Spleen (tissue), 11 donors: ENCODE measurements around the gene OR52N2. TPM values are rescaled to one million over a fixed set of nuclear protein-coding genes. Genes with fewer than 3 reads are reported as not detected.

Source experiments
- DNase-seq: peaks from one replicate; pipeline ENCODE4 v3.0.0-alpha.2; 2020
- H3K27ac ChIP-seq, 8 donors: fragments of 200-600 bp; sonication (generic) in 7 of 8; 1 replicate in 4 of 8; 2 replicates in 4 of 8; pipeline versions ENCODE4 v1.5.0 to v1.8.0; 2016 to 2021; ENCODE audit warnings: inconsistent platforms in 4 of 8, mild to moderate bottlenecking in 4 of 8, moderate library complexity in 1 of 8
- H3K27me3 ChIP-seq, 7 donors: fragments of 200-600 bp; sonication (generic) in 6 of 7; replicated peaks in 1 of 7; 1 replicate in 4 of 7; 2 replicates in 3 of 7; pipeline versions ENCODE4 v1.5.0 to v1.8.0; 2016 to 2021; ENCODE audit warnings: inconsistent platforms in 3 of 7, mild to moderate bottlenecking in 1 of 7
- H3K36me3 ChIP-seq, 6 donors: fragments of 200-600 bp; sonication (generic) in 5 of 6; 1 replicate in 4 of 6; 2 replicates in 2 of 6; pipeline versions ENCODE4 v1.5.0 to v1.8.0; 2016 to 2021; ENCODE audit warnings: inconsistent platforms in 2 of 6
- H3K4me1 ChIP-seq, 6 donors: fragments of 200-600 bp; sonication (generic) in 5 of 6; 1 replicate in 3 of 6; 2 replicates in 3 of 6; pipeline versions ENCODE4 v1.5.0 to v1.8.0; 2016 to 2021; ENCODE audit warnings: inconsistent platforms in 3 of 6
- H3K4me3 ChIP-seq, 8 donors: fragments of 200-600 bp; sonication (generic) in 7 of 8; 1 replicate in 4 of 8; 2 replicates in 4 of 8; pipeline versions ENCODE4 v1.5.0 to v1.8.0; 2016 to 2021; ENCODE audit warnings: inconsistent platforms in 4 of 8, mild to moderate bottlenecking in 4 of 8, moderate library complexity in 2 of 8
- H3K9me3 ChIP-seq, 8 donors: fragments of 200-600 bp; sonication (generic) in 7 of 8; 1 replicate in 4 of 8; 2 replicates in 4 of 8; pipeline versions ENCODE4 v1.5.0 to v1.8.0; 2016 to 2021; ENCODE audit warnings: inconsistent platforms in 4 of 8
- CTCF ChIP-seq, 11 experiments: fragments of 200-600 bp in 7 of 11; fragments of 450-650 bp in 4 of 11; sonication (generic) in 4 of 11; IDR thresholded peaks in 8 of 11; conservative IDR thresholded peaks in 3 of 11; 1 replicate in 7 of 11; 2 replicates in 4 of 11; pipeline versions ENCODE4 v1.4.0 to v1.8.0; 2016 to 2021; ENCODE audit warnings: antibody characterized with exemption in 11 of 11, inconsistent platforms in 4 of 11, mild to moderate bottlenecking in 1 of 11
- POLR2A ChIP-seq, 3 donors: fragments of 450-650 bp; IDR thresholded peaks; one replicate each; pipeline ENCODE4 v1.5.1; 2017; ENCODE audit warnings: antibody characterized with exemption in 3 of 3, mild to moderate bottlenecking in 1 of 3
- POLR2AphosphoS5 ChIP-seq, 3 donors: sonication (generic); formaldehyde crosslinking; IDR thresholded peaks; one replicate each; pipeline ENCODE4 v1.5.1; 2017; ENCODE audit warnings: antibody characterized with exemption in 3 of 3
- WGBS, 5 donors: extraction: QIAGEN DNeasy Blood & Tissue Kit in 3 of 5; methylation state at CpG; one replicate each; pipeline versions ENCODE4 v1.1.5 to v1.1.7; 2013 to 2018; 5-methylcytosine and 5-hydroxymethylcytosine counted together
- intact Hi-C: fragments of 100-400 bp; cut with DNase I; formaldehyde crosslinking; loops from one replicate; pipeline ENCODE4 v1.15.0; 2023; ENCODE audit warnings: low total_unique reads
- polyA plus RNA-seq, 3 donors: library from polyadenylated mRNA; stranded (reverse); fragments of 200-250 nt; gene quantifications; one replicate each; pipeline ENCODE4 v1.2.1, GENCODE V29; 2013
- total RNA-seq, 7 donors: library from RNA; depleted of rRNA in 3 of 7; stranded (reverse); fragments of >200 nt in 3 of 7; fragmentation: NEBNext Ultra II Directional in 4 of 7; extraction: Animal tissue kit (Norgen Biotek cat#: 25700) in 4 of 7; gene quantifications; one replicate each; pipeline versions ENCODE4 v1.1.0 to v1.2.1, GENCODE V29; 2016 to 2021
- donor health status: healthy with polysubstance abuse.
- donor health status: DM: no; HTN: no; CAD: no; lungs with moderate emphysema.
- donor health status: DM: no; HTN: no; CAD: no.
- donor health status: Bipolar disorder and iron deficiency.
- donor health status: healthy.
- donor health status: DM: no; HTN: no; CAD: no.
- donor health status: DM: yes; HTN: yes; CAD: no.

The OR52N2 gene
- total and polyA plus RNA-seq, 10 donors: 0.67 TPM; not detected in 9

DNA sequence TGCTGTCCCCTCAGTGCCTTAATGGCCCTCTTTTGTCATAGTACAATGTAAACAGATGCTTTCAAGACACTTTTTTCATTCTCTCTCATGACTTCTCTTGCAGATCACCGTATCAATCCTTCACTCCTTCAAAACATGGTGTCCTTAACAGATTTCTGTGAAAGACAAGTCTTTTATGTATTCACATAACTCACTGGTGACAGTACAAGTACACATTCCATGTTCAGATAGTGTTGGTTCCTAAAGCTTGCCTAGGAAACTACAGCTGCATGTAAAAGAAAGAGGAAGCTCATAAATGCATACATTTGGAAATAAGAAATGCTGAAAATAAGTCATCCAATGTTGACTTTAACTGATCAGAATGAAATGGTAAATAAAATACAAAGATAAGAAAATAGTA, 38.0 kb downstream of the OR52N2 start:
- Histone ChIP-seq H3K36me3 (no peaks in the 10 kb centered on the region), H3K27ac (no peak overlapping the region), H3K4me3 (no peak overlapping the region), H3K4me1 (no peaks in the 10 kb centered on the region), H3K27me3 (no peaks in the 10 kb centered on the region), H3K9me3 (peaks cover 0 to 1% (median 0%) of the 10 kb centered on the region in 8 donors)
- no peak for DNase-seq
- intact Hi-C loops: no loop called here
- 20 to 39% (median 31%) methylated on average over 1 of the region's 1 CpG for WGBS, 5 donors
- TF ChIP-seq CTCF (IDR thresholded peaks at IDR 0.05 in 8 of 11, conservative IDR thresholded peaks at IDR 0.05 in 3 of 11) (no peak), POLR2A (IDR thresholded peaks at IDR 0.05) (no peak), POLR2AphosphoS5 (IDR thresholded peaks at IDR 0.05) (no peak)

- intact Hi-C loops: no loop called here
- Histone ChIP-seq H3K4me1 (no peaks in the 10 kb centered on the region), H3K9me3 (peaks cover 0 to 5% (median 0%) of the 10 kb centered on the region in 8 donors), H3K36me3 (no peaks in the 10 kb centered on the region), H3K27me3 (no peaks in the 10 kb centered on the region), H3K27ac (no peak overlapping the region), H3K4me3 (no peak overlapping the region)
- TF ChIP-seq CTCF (IDR thresholded peaks at IDR 0.05 in 8 of 11, conservative IDR thresholded peaks at IDR 0.05 in 3 of 11) (no peak), POLR2AphosphoS5 (IDR thresholded peaks at IDR 0.05) (no peak), POLR2A (IDR thresholded peaks at IDR 0.05) (no peak)
- no peak for DNase-seq
Measured at GRCh38 chr11:5847711-5848110, 39.0 kb downstream of the OR52N2 start.

- TF ChIP-seq CTCF (IDR thresholded peaks at IDR 0.05 in 8 of 11, conservative IDR thresholded peaks at IDR 0.05 in 3 of 11): no peak
- TF ChIP-seq POLR2AphosphoS5 (IDR thresholded peaks at IDR 0.05): no peak
- no peak for TF ChIP-seq POLR2A (IDR thresholded peaks at IDR 0.05)
- intact Hi-C loops: no loop called here
- 88 to 98% (median 97%) methylated on average over 1 of the region's 1 CpG for WGBS, 5 donors
Measured at GRCh38 chr11:5851002-5851401, 42.3 kb downstream of the OR52N2 start.

GRCh38 chr11:5857590-5857989, 48.9 kb downstream of the OR52N2 start, which contains the start of gene OR52E8:
TSS of gene OR52E8 (minus strand) at chr11:5857690. CDS start at chr11:5857690, 0 bp downstream.
- no peak within 1 kb of the TSS for H3K4me3 ChIP-seq
- 91 to 98% (median 93%) methylated on average over 3 of the region's 3 CpGs for WGBS, 5 donors
- H3K27me3 ChIP-seq: no peaks in the 10 kb centered on the region
- intact Hi-C loops: no loop called here
- H3K9me3 ChIP-seq: peaks cover 0 to 9% (median 2%) of the 10 kb centered on the region in 8 donors
- no peak for DNase-seq
- H3K36me3 ChIP-seq: no peaks in the 10 kb centered on the region
- H3K4me1 ChIP-seq: no peaks in the 10 kb centered on the region
- TF ChIP-seq POLR2AphosphoS5 (IDR thresholded peaks at IDR 0.05) (no peak), CTCF (IDR thresholded peaks at IDR 0.05 in 8 of 11, conservative IDR thresholded peaks at IDR 0.05 in 3 of 11) (no peak), POLR2A (IDR thresholded peaks at IDR 0.05) (no peak)
- no peak within 1 kb of the TSS for H3K27ac ChIP-seq

More at GRCh38 chr11:5851002-5851401, 42.3 kb downstream of the OR52N2 start:
- H3K27ac ChIP-seq: no peak overlapping the region
- no peaks in the 10 kb centered on the region for H3K4me1 ChIP-seq
- H3K4me3 ChIP-seq: no peak overlapping the region
- no peaks in the 10 kb centered on the region for H3K27me3 ChIP-seq
- H3K36me3 ChIP-seq: no peaks in the 10 kb centered on the region
- no peak for DNase-seq
- peaks cover 0 to 12% (median 4%) of the 10 kb centered on the region in 8 donors for H3K9me3 ChIP-seq
